Measurements from ENCODE around the gene OXTR.

The OXTR gene

GRCh38 chr3:8739757-8740504, 29.5 kb downstream of the OXTR start:
- no peak for DNase-seq

GRCh38 chr3:8738639-8739038, 30.8 kb downstream of the OXTR start:
- DNase-seq = no peak

- DNase-seq = no peak
Measured at GRCh38 chr3:8737823-8738222, 31.6 kb downstream of the OXTR start.

GRCh38 chr3:8737301-8737700, 32.1 kb downstream of the OXTR start:
- DNase-seq = no peak

GRCh38 chr3:8736436-8736835, 33.0 kb downstream of the OXTR start:
- DNase-seq = no peak

- DNase-seq = no peak
Measured at GRCh38 chr3:8734908-8735307, 34.5 kb downstream of the OXTR start.

- no peak for DNase-seq
Measured at GRCh38 chr3:8734137-8734878, 35.1 kb downstream of the OXTR start.

GRCh38 chr3:8733332-8734094, 35.9 kb downstream of the OXTR start, which contains the start of gene CAV3:
TSS of gene CAV3 (plus strand) at chr3:8733802. CDS start at chr3:8733877, 75 bp downstream.
- DNase-seq = no peak

- no peak for DNase-seq
Measured at GRCh38 chr3:8732413-8732812, 37.0 kb downstream of the OXTR start.

GRCh38 chr3:8730656-8731055, 38.8 kb downstream of the OXTR start:
- DNase-seq = no peak

GRCh38 chr3:8729479-8729878, 39.9 kb downstream of the OXTR start:
- DNase-seq = no peak

GRCh38 chr3:8727605-8728512, 41.6 kb downstream of the OXTR start:
- no peak for DNase-seq

GRCh38 chr3:8724108-8724752, 45.2 kb downstream of the OXTR start:
- no peak for DNase-seq

- DNase-seq = no peak
Measured at GRCh38 chr3:8723612-8724011, 45.8 kb downstream of the OXTR start.

GRCh38 chr3:8722808-8723207, 46.6 kb downstream of the OXTR start:
- DNase-seq = no peak

- DNase-seq = peak; percentile 15
Measured at GRCh38 chr3:8715757-8716156, 53.7 kb downstream of the OXTR start.

- no peak for DNase-seq
Measured at GRCh38 chr3:8713901-8714759, 55.3 kb downstream of the OXTR start.

GRCh38 chr3:8712908-8713255, 56.5 kb downstream of the OXTR start:
- no peak for DNase-seq

- no peak for DNase-seq
Measured at GRCh38 chr3:8712045-8712907, 57.1 kb downstream of the OXTR start.

All from NCI-H1105 (cell line).